Mesenchymal stem cell (in vitro differentiated cells and primary cell): ENCODE data around the gene CHRNA4. TPM values are rescaled to one million over a fixed set of nuclear protein-coding genes. Genes with fewer than 3 reads are reported as not detected.

Source experiments
- DNase-seq: peaks from one replicate; pipeline ENCODE4 v3.0.0-alpha.2; 2013
- H2AFZ ChIP-seq: one replicate; pipeline ENCODE4 v1.6.1; 2013; ENCODE audit warnings: low read depth, mild to moderate bottlenecking, control low read depth, inconsistent platforms, low read length, moderate library complexity
- H2AK5ac ChIP-seq: 2 replicates; pipeline ENCODE4 v1.6.1; 2013; ENCODE audit warnings: low read length, moderate library complexity, mild to moderate bottlenecking, inconsistent platforms; ENCODE audit not compliant: severe bottlenecking
- H2BK120ac ChIP-seq: one replicate; pipeline ENCODE4 v1.6.1; 2013; ENCODE audit warnings: low read depth, mild to moderate bottlenecking, inconsistent platforms, low read length, moderate library complexity
- H2BK12ac ChIP-seq, 2 experiments: one replicate each; pipeline ENCODE4 v1.6.1; 2013; ENCODE audit warnings: inconsistent platforms in 2 of 2, low read length in 2 of 2, mild to moderate bottlenecking in 2 of 2, moderate library complexity in 2 of 2, control low read depth in 1 of 2
- H2BK15ac ChIP-seq: one replicate; pipeline ENCODE4 v1.6.1; 2013; ENCODE audit warnings: mild to moderate bottlenecking, low read depth, inconsistent platforms; ENCODE audit not compliant: poor library complexity, severe bottlenecking
- H2BK5ac ChIP-seq: 2 replicates; pipeline ENCODE4 v1.6.1; 2013; ENCODE audit warnings: low read depth, mild to moderate bottlenecking, low read length, control low read depth, inconsistent platforms; ENCODE audit not compliant: poor library complexity, severe bottlenecking
- H3K14ac ChIP-seq, 2 experiments: one replicate each; pipeline ENCODE4 v1.6.1; 2013; ENCODE audit warnings: inconsistent platforms in 2 of 2, low read length in 2 of 2, control low read depth in 1 of 2, mild to moderate bottlenecking in 1 of 2, moderate library complexity in 1 of 2
- H3K18ac ChIP-seq, 2 experiments: one replicate each; pipeline ENCODE4 v1.6.1; 2013; ENCODE audit warnings: inconsistent platforms in 2 of 2, low read length in 2 of 2, control low read depth in 1 of 2, low read depth in 1 of 2, mild to moderate bottlenecking in 1 of 2
- H3K23ac ChIP-seq, 2 experiments: one replicate each; pipeline ENCODE4 v1.6.1; 2013; ENCODE audit warnings: inconsistent platforms in 2 of 2, low read length in 2 of 2, mild to moderate bottlenecking in 2 of 2, moderate library complexity in 2 of 2, control low read depth in 1 of 2
- H3K27ac ChIP-seq: 2 replicates; pipeline ENCODE4 v1.5.1; 2013; ENCODE audit warnings: mild to moderate bottlenecking, moderate library complexity, low read length, control low read depth, inconsistent platforms; ENCODE audit not compliant: poor library complexity, severe bottlenecking
- H3K27me3 ChIP-seq, 2 experiments: 2 replicates each; pipeline versions ENCODE4 v1.6.1 to v1.7.0; 2013; ENCODE audit warnings: low read length in 2 of 2, mild to moderate bottlenecking in 2 of 2, moderate library complexity in 2 of 2, control low read depth in 1 of 2, inconsistent platforms in 1 of 2; ENCODE audit not compliant: control insufficient read depth in 1 of 2, insufficient read depth in 1 of 2
- H3K36me3 ChIP-seq, 2 experiments: 2 replicates each; pipeline versions ENCODE4 v1.6.1 to v1.7.0; 2013; ENCODE audit warnings: low read length in 2 of 2, control low read depth in 1 of 2, inconsistent platforms in 1 of 2, low read depth in 1 of 2, mild to moderate bottlenecking in 1 of 2; ENCODE audit not compliant: insufficient read depth in 2 of 2, control insufficient read depth in 1 of 2
- H3K4ac ChIP-seq, 2 experiments: one replicate each; pipeline ENCODE4 v1.6.1; 2013; ENCODE audit warnings: inconsistent platforms in 2 of 2, low read length in 2 of 2, mild to moderate bottlenecking in 2 of 2, moderate library complexity in 2 of 2, control low read depth in 1 of 2, low read depth in 1 of 2
- H3K4me1 ChIP-seq: 2 replicates; pipeline ENCODE4 v1.6.1; 2013; ENCODE audit warnings: low read depth, low read length, control low read depth; ENCODE audit not compliant: control insufficient read depth, insufficient read depth
- H3K4me2 ChIP-seq: 2 replicates; pipeline ENCODE4 v1.6.1; 2013; ENCODE audit warnings: low read length, mild to moderate bottlenecking, inconsistent platforms; ENCODE audit not compliant: poor library complexity, severe bottlenecking
- H3K4me3 ChIP-seq, 2 experiments: 2 replicates each; pipeline versions ENCODE4 v1.5.1 to v1.7.0; 2013; ENCODE audit warnings: low read length in 2 of 2, mild to moderate bottlenecking in 2 of 2, control low read depth in 1 of 2, low read depth in 1 of 2; ENCODE audit not compliant: insufficient read depth in 1 of 2
- H3K79me1 ChIP-seq: replicated peaks from 2 replicates; pipeline ENCODE4 v1.6.1; 2013; ENCODE audit warnings: mild to moderate bottlenecking, control low read depth, low read length, inconsistent platforms; ENCODE audit not compliant: poor library complexity, severe bottlenecking
- H3K9ac ChIP-seq: 2 replicates; pipeline ENCODE4 v1.7.0; 2013; ENCODE audit warnings: mild to moderate bottlenecking, low read length, moderate library complexity
- H3K9me3 ChIP-seq: 2 replicates; pipeline ENCODE4 v1.7.0; 2013; ENCODE audit warnings: mild to moderate bottlenecking, low read length; ENCODE audit not compliant: control insufficient read depth
- H4K8ac ChIP-seq: one replicate; pipeline ENCODE4 v1.6.1; 2013; ENCODE audit warnings: inconsistent platforms, mild to moderate bottlenecking, low read length, moderate library complexity
- H4K91ac ChIP-seq: one replicate; pipeline ENCODE4 v1.6.1; 2013; ENCODE audit warnings: mild to moderate bottlenecking, low read length, inconsistent platforms
- WGBS: methylation state at CpG from one replicate; pipeline ENCODE4 v1.1.7; 2013; ENCODE audit warnings: mixed read lengths; 5-methylcytosine and 5-hydroxymethylcytosine counted together
- small RNA-seq: library from polyadenylated mRNA; stranded (forward); fragments of <200 nt; extraction: miRNeasy Mini kit (QIAGEN cat#:217004); gene quantifications from one replicate; pipeline ENCODE3, GENCODE V24; 2013; ENCODE audit warnings: low read depth

Gene CHRNA4

GRCh38 chr20:63293871-63294535, 67.1 kb downstream of the CHRNA4 start:
- Histone ChIP-seq H2BK5ac (no peak overlapping the region), H3K4me2 (no peak overlapping the region), H2BK120ac (no peak overlapping the region), H2BK12ac (no peak overlapping the region), H2AK5ac (no peak overlapping the region), H3K27ac (no peak overlapping the region), H4K8ac (no peak overlapping the region), H3K18ac (no peak overlapping the region), H3K9me3 (no peaks in the 10 kb centered on the region), H2AFZ (no peak overlapping the region), H3K4ac (no peak overlapping the region), H2BK15ac (no peak overlapping the region), H3K4me3 (no peak overlapping the region), H3K23ac (no peak overlapping the region), H3K27me3 (peaks cover 30 to 66% of the 10 kb centered on the region in 2 experiments), H3K9ac (no peak overlapping the region), H3K4me1 (peaks cover 25% of the 10 kb centered on the region), H3K14ac (no peak overlapping the region), H4K91ac (no peak overlapping the region), H3K79me1 (peaks cover 4% of the 10 kb centered on the region), H3K36me3 (peaks cover 6 to 29% of the 10 kb centered on the region in 2 experiments)
- no peak for DNase-seq
- 81% methylated on average over 11 of the region's 22 CpGs for WGBS

- Histone ChIP-seq H3K4ac (no peak overlapping the region), H2AFZ (no peak overlapping the region), H3K9ac (no peak overlapping the region), H4K8ac (no peak overlapping the region), H3K14ac (no peak overlapping the region), H3K79me1 (peaks cover 4% of the 10 kb centered on the region), H3K9me3 (no peaks in the 10 kb centered on the region), H3K36me3 (peaks cover 11 to 34% of the 10 kb centered on the region in 2 experiments), H3K4me3 (no peak overlapping the region), H3K18ac (no peak overlapping the region), H3K4me2 (no peak overlapping the region), H2BK15ac (no peak overlapping the region), H4K91ac (no peak overlapping the region), H3K4me1 (peaks cover 29% of the 10 kb centered on the region), H3K23ac (no peak overlapping the region), H3K27ac (no peak overlapping the region), H3K27me3 (peaks cover 27 to 61% of the 10 kb centered on the region in 2 experiments), H2BK12ac (no peak overlapping the region), H2BK120ac (no peak overlapping the region), H2BK5ac (no peak overlapping the region), H2AK5ac (no peak overlapping the region)
- DNase-seq, result no peak
- WGBS, result 80% methylated on average over 11 of the region's 11 CpGs
Observed at GRCh38 chr20:63293456-63293855, 67.7 kb downstream of the CHRNA4 start.

Small RNA genes lying within 50 kb of the gene (small RNA-seq; reads per million reads assigned to genes)
- gene RNU6-994P, result not detected
